B cell (primary cell): ENCODE data around the gene HLA-DRB1. TPM values are rescaled to one million over a fixed set of nuclear protein-coding genes. Genes with fewer than 3 reads are reported as not detected.

ENCODE experiments used
- ATAC-seq: fragments of 200-7000 bp; cut with Tn5 transposase; one replicate; pipeline ENCODE4 v1.10.0; 2021; ENCODE audit warnings: low read depth, mild to moderate bottlenecking, moderate number of reproducible peaks, moderate library complexity
- CTCF ChIA-PET: fragments of 350-600 bp; sonication (Branson Sonifier 250); formaldehyde crosslinking; loops from one replicate; lab custom pipeline; 2021; ENCODE audit warnings: antibody characterized with exemption, inconsistent platforms; lab: Charles Lee
- POLR2A ChIA-PET: fragments of 350-600 bp; sonication (Branson Sonifier 250); formaldehyde crosslinking; loops from one replicate; lab custom pipeline; 2021; ENCODE audit warnings: antibody characterized with exemption; lab: Charles Lee
- DNase-seq: peaks from one replicate; pipeline ENCODE4 v3.0.0; 2013
- H2AFZ ChIP-seq: 2 replicates; pipeline ENCODE4 v1.6.1; 2012; ENCODE audit warnings: mild to moderate bottlenecking, low read depth, low read length; ENCODE audit not compliant: insufficient read depth, poor library complexity, severe bottlenecking
- H3K27ac ChIP-seq, 2 donors: 1 replicate in 1 of 2; 2 replicates in 1 of 2; pipeline ENCODE4 v1.5.1; 2012 to 2013; ENCODE audit warnings: low read length in 2 of 2, mild to moderate bottlenecking in 2 of 2, moderate library complexity in 1 of 2
- H3K27me3 ChIP-seq, 4 experiments: fragments of 200-600 bp in 1 of 4; sonication (generic) in 1 of 4; replicated peaks in 1 of 4; 1 replicate in 2 of 4; 2 replicates in 2 of 4; pipeline versions ENCODE4 v1.6.1 to v1.7.0; 2013 to 2016; ENCODE audit warnings: low read length in 3 of 4, mild to moderate bottlenecking in 2 of 4, mixed read lengths in 1 of 4, moderate library complexity in 1 of 4; ENCODE audit not compliant: insufficient read depth in 4 of 4, control insufficient read depth in 3 of 4; ENCODE audit errors: control extremely low read depth in 1 of 4
- H3K36me3 ChIP-seq, 2 experiments: replicated peaks in 1 of 2; 1 replicate in 1 of 2; 2 replicates in 1 of 2; pipeline versions ENCODE4 v1.6.1 to v1.7.1; 2013; ENCODE audit warnings: low read length in 1 of 2; ENCODE audit not compliant: insufficient read depth in 2 of 2, control insufficient read depth in 1 of 2; ENCODE audit errors: control extremely low read depth in 1 of 2, extremely low read depth in 1 of 2
- H3K4me1 ChIP-seq, 2 donors: fragments of 200-600 bp in 1 of 2; sonication (generic) in 1 of 2; 1 replicate in 1 of 2; 2 replicates in 1 of 2; pipeline versions ENCODE4 v1.5.1 to v1.6.1; 2013 to 2017; ENCODE audit warnings: low read length in 2 of 2; ENCODE audit not compliant: control insufficient read depth in 2 of 2, insufficient read depth in 2 of 2
- H3K4me2 ChIP-seq: replicated peaks from 2 replicates; pipeline ENCODE3; 2012; ENCODE audit warnings: mild to moderate bottlenecking, low read depth, low read length; ENCODE audit not compliant: poor library complexity, severe bottlenecking
- H3K4me3 ChIP-seq, 5 experiments: fragments of 200-600 bp in 1 of 5; sonication (generic) in 1 of 5; 1 replicate in 3 of 5; 2 replicates in 2 of 5; pipeline versions ENCODE4 v1.5.1 to v1.7.0; 2011 to 2016; ENCODE audit warnings: low read length in 4 of 5, mild to moderate bottlenecking in 4 of 5, low read depth in 2 of 5, control low read depth in 1 of 5, moderate library complexity in 1 of 5; ENCODE audit not compliant: insufficient read depth in 1 of 5; ENCODE audit errors: control extremely low read depth in 1 of 5, extremely low read depth in 1 of 5
- H3K79me2 ChIP-seq: fragments of 200-600 bp; sonication (generic); one replicate; pipeline ENCODE4 v1.6.0; 2016; ENCODE audit warnings: low read length; ENCODE audit not compliant: control insufficient read depth, insufficient read depth
- H3K9ac ChIP-seq: fragments of 200-600 bp; sonication (generic); 2 replicates; pipeline ENCODE4 v1.6.1; 2017; ENCODE audit warnings: mild to moderate bottlenecking, low read length, moderate library complexity
- H3K9me3 ChIP-seq, 3 donors: one replicate each; pipeline versions ENCODE4 v1.6.1 to v1.7.1; 2013; ENCODE audit warnings: low read length in 2 of 3; ENCODE audit not compliant: control insufficient read depth in 2 of 3, insufficient read depth in 1 of 3; ENCODE audit errors: control extremely low read depth in 1 of 3
- H4K20me1 ChIP-seq: 2 replicates; pipeline ENCODE4 v1.6.0; 2012; ENCODE audit warnings: mild to moderate bottlenecking, low read length; ENCODE audit not compliant: insufficient read depth, control insufficient read depth, poor library complexity, severe bottlenecking
- H3K27ac Mint-ChIP-seq: one replicate; pipeline ENCODE4 v1.8.0; 2021; ENCODE audit warnings: mixed read lengths
- H3K27me3 Mint-ChIP-seq: one replicate; pipeline ENCODE4 v1.8.0; 2021; ENCODE audit warnings: mixed read lengths
- H3K4me1 Mint-ChIP-seq: one replicate; pipeline ENCODE4 v1.8.0; 2021; ENCODE audit warnings: mixed read lengths
- H3K4me3 Mint-ChIP-seq: one replicate; pipeline ENCODE4 v1.8.0; 2021; ENCODE audit warnings: mixed read lengths
- H3K9me3 Mint-ChIP-seq: one replicate; pipeline ENCODE4 v1.8.0; 2022; ENCODE audit warnings: mixed read lengths; ENCODE audit not compliant: insufficient read depth
- CTCF ChIP-seq: fragments of 200-600 bp; IDR thresholded peaks from one replicate; pipeline ENCODE4 v1.8.0; 2022; ENCODE audit warnings: antibody characterized with exemption, mild to moderate bottlenecking
- EZH2 ChIP-seq: IDR thresholded peaks from 2 replicates; pipeline ENCODE4 v1.6.1; 2012; ENCODE audit warnings: borderline replicate concordance, low read depth, mild to moderate bottlenecking, moderate library complexity, low read length; ENCODE audit not compliant: insufficient read depth, poor library complexity, severe bottlenecking
- WGBS: methylation state at CpG from one replicate; pipeline ENCODE4 v1.1.5; 2013; ENCODE audit warnings: missing lambda C conversion rate; ENCODE audit not compliant: insufficient coverage; 5-methylcytosine and 5-hydroxymethylcytosine counted together
- intact Hi-C: fragments of 100-400 bp; cut with micrococcal nuclease; formaldehyde crosslinking; loops from one replicate; pipeline ENCODE4 v1.10.0; 2022
- polyA plus RNA-seq: library from polyadenylated mRNA; depleted of rRNA; stranded (reverse); fragments of >200 nt; gene quantifications from 2 replicates; pipeline ENCODE4 v1.2.3, GENCODE V29; 2012
- total RNA-seq, 2 donors: library from RNA; stranded (reverse); fragments of 120-200 nt in 1 of 2; gene quantifications; 1 replicate in 1 of 2; 2 replicates in 1 of 2; pipeline versions ENCODE4 v1.2.3 to v1.2.4, GENCODE V29; 2013 to 2022

Gene HLA-DRB1
- total and polyA plus RNA-seq, 2 donors (not counting 1 experiment from before 2014, with no cell fraction given): 559 to 1,240 TPM

GRCh38 chr6:32614366-32615081 lies 24.9 kb upstream of the HLA-DRB1 start:
- Mint-ChIP-seq H3K27ac (peak overlapping the region; percentile 85), H3K27me3 (no peaks in the 10 kb centered on the region), H3K9me3 (peaks cover 8% of the 10 kb centered on the region), H3K4me3 (no peak overlapping the region), H3K4me1 (peaks cover 51% of the 10 kb centered on the region)
- Histone ChIP-seq H3K9me3 (peaks cover 3 to 13% (median 5%) of the 10 kb centered on the region in 3 donors), H3K27me3 (no peaks in the 10 kb centered on the region), H3K4me3 (no peak overlapping the region), H3K9ac (no peak overlapping the region), H3K27ac (no peak overlapping the region), H2AFZ (no peak overlapping the region), H3K79me2 (peaks cover 48% of the 10 kb centered on the region), H3K36me3 (no peaks in the 10 kb centered on the region), H4K20me1 (no peaks in the 10 kb centered on the region), H3K4me1 (peaks cover 26 to 34% of the 10 kb centered on the region in 2 donors), H3K4me2 (no peak overlapping the region)
- no peak for DNase-seq
- ATAC-seq: no peak
- ChIA-PET POLR2A (interaction anchor here (0.9 to 2.9 kb wide), 4 partner anchors 8 to 175 kb away, joined by 3 to 21 read pairs (median 4); partner anchors contain the start of genes HLA-DQA1 and HLA-DRA), CTCF (interaction anchor here (1.2 to 3.5 kb wide), 2 partner anchors 8 to 21 kb away, joined by 3 to 20 read pairs; no protein-coding TSS in a partner anchor)
- intact Hi-C loops: no loop called here
- WGBS: no CpG with 5 or more reads among the region's 1 CpG
- TF ChIP-seq CTCF (no peak), EZH2 (no peak)

DNA sequence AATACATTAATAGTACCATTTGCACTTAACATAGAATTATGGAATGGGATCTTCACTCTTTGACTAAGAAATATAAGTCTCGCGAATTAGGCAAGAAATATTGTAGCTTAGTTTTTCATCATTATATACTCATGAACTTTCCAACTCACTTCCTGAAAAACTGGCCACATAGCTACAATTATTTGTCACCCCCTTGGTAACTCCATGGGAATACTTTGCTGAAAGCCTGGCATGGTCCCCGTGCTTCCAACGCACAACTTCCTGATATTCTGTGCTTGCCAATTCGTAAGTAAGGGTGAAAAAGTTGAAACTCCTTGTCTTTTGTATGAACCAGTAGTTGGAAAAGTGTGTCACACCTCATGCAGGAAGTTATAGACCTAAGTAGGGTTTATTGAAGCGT lies 23.8 kb upstream of the HLA-DRB1 start:
- TF ChIP-seq EZH2 (no peak), CTCF (no peak)
- Histone ChIP-seq H3K79me2 (peaks cover 48% of the 10 kb centered on the region), H4K20me1 (no peaks in the 10 kb centered on the region), H3K4me2 (no peak overlapping the region), H3K27me3 (no peaks in the 10 kb centered on the region), H3K9me3 (peaks cover 2 to 7% (median 3%) of the 10 kb centered on the region in 3 donors), H3K9ac (no peak overlapping the region), H3K4me3 (no peak overlapping the region), H2AFZ (no peak overlapping the region), H3K27ac (no peak overlapping the region), H3K36me3 (no peaks in the 10 kb centered on the region), H3K4me1 (peaks cover 34 to 38% of the 10 kb centered on the region in 2 donors)
- H3K27me3 Mint-ChIP-seq: no peaks in the 10 kb centered on the region
- peaks cover 8% of the 10 kb centered on the region for H3K9me3 Mint-ChIP-seq
- peaks cover 55% of the 10 kb centered on the region for H3K4me1 Mint-ChIP-seq
- 0% methylated on average over 2 of the region's 6 CpGs for WGBS
- no peak for ATAC-seq
- POLR2A ChIA-PET: interaction anchor here (2.9 kb wide), 1 partner anchor 9 kb away, joined by 21 read pairs; no protein-coding TSS in a partner anchor
- CTCF ChIA-PET: interaction anchor here (1.2 to 3.5 kb wide), 2 partner anchors 9 to 22 kb away, joined by 3 to 20 read pairs; no protein-coding TSS in a partner anchor
- H3K27ac Mint-ChIP-seq: peak overlapping the region; percentile 66
- intact Hi-C loops: no loop called here
- no peak overlapping the region for H3K4me3 Mint-ChIP-seq
- no peak for DNase-seq
